ENCODE measurements around the gene BPGM. TPM values are rescaled to one million over a fixed set of nuclear protein-coding genes. Genes with fewer than 3 reads are reported as not detected.

The BPGM gene
- polyA plus RNA-seq, 3 donors, result 3.9 to 20.6 (median 18.4) TPM

GRCh38 chr7:134707663-134708378 lies 61.2 kb downstream of the BPGM start:
- peaks cover 0 to 3% (median 0%) of the 10 kb centered on the region in 3 donors for H3K27me3 Mint-ChIP-seq (ENCODE audit: low read depth in 3 of 3)
- Histone ChIP-seq H3K4me2 (replicated peaks; ENCODE audit: extremely low read depth, low read length, poor library complexity, severe bottlenecking) (no peak overlapping the region), H3K9ac (ENCODE audit: insufficient read depth, low read length, poor library complexity, severe bottlenecking) (no peak overlapping the region), H3K9me3 (replicated peaks in 1 of 2; ENCODE audit: control insufficient read depth in 1 of 2, insufficient read depth in 1 of 2, low read length in 2 of 2) (no peaks in the 10 kb centered on the region), H2AFZ (ENCODE audit: insufficient read depth, low read depth, low read length, poor library complexity, severe bottlenecking) (no peak overlapping the region), H3K36me3 (replicated peaks in 1 of 2; ENCODE audit: control insufficient read depth in 1 of 2, insufficient read depth in 2 of 2, low read length in 2 of 2) (no peaks in the 10 kb centered on the region), H3K27ac (ENCODE audit: low read depth in 1 of 2, low read length in 2 of 2) (no peak overlapping the region), H3K27me3 (ENCODE audit: control insufficient read depth in 2 of 2, insufficient read depth in 2 of 2, low read length in 2 of 2) (no peaks in the 10 kb centered on the region), H3K4me1 (ENCODE audit: control insufficient read depth in 1 of 2, insufficient read depth in 2 of 2, low read length in 2 of 2) (no peaks in the 10 kb centered on the region), H3K4me3 (replicated peaks in 1 of 3; ENCODE audit: low read depth in 2 of 3, low read length in 3 of 3) (no peak overlapping the region), H3K79me2 (ENCODE audit: insufficient read depth, low read length) (no peaks in the 10 kb centered on the region), H4K20me1 (ENCODE audit: insufficient read depth, low read length) (no peaks in the 10 kb centered on the region)
- H3K9me3 Mint-ChIP-seq, result peaks cover 0 to 2% (median 0%) of the 10 kb centered on the region in 7 donors
- intact Hi-C loops (cut with micrococcal nuclease), result no loop called here
- peak in 2 of 3 donors; percentile 5 to 27 for DNase-seq
- WGBS (ENCODE audit: insufficient coverage), result no CpG with 5 or more reads among the region's 4 CpGs
- no peaks in the 10 kb centered on the region for H3K4me1 Mint-ChIP-seq
- TF ChIP-seq CTCF (IDR thresholded peaks at IDR 0.05), result no peak
- no peak overlapping the region for H3K4me3 Mint-ChIP-seq
- no peaks in the 10 kb centered on the region for H3K36me3 Mint-ChIP-seq
- H3K27ac Mint-ChIP-seq, result no peak overlapping the region

- Histone ChIP-seq H3K79me2 (ENCODE audit: insufficient read depth, low read length) (no peaks in the 10 kb centered on the region), H3K27ac (ENCODE audit: low read depth in 1 of 2, low read length in 2 of 2) (no peak overlapping the region), H2AFZ (ENCODE audit: insufficient read depth, low read depth, low read length, poor library complexity, severe bottlenecking) (no peak overlapping the region), H3K4me3 (replicated peaks in 1 of 3; ENCODE audit: low read depth in 2 of 3, low read length in 3 of 3) (no peak overlapping the region), H3K9me3 (replicated peaks in 1 of 2; ENCODE audit: control insufficient read depth in 1 of 2, insufficient read depth in 1 of 2, low read length in 2 of 2) (no peaks in the 10 kb centered on the region), H3K36me3 (replicated peaks in 1 of 2; ENCODE audit: control insufficient read depth in 1 of 2, insufficient read depth in 2 of 2, low read length in 2 of 2) (no peaks in the 10 kb centered on the region), H3K9ac (ENCODE audit: insufficient read depth, low read length, poor library complexity, severe bottlenecking) (no peak overlapping the region), H4K20me1 (ENCODE audit: insufficient read depth, low read length) (no peaks in the 10 kb centered on the region), H3K4me1 (ENCODE audit: control insufficient read depth in 1 of 2, insufficient read depth in 2 of 2, low read length in 2 of 2) (no peaks in the 10 kb centered on the region), H3K27me3 (ENCODE audit: control insufficient read depth in 2 of 2, insufficient read depth in 2 of 2, low read length in 2 of 2) (no peaks in the 10 kb centered on the region), H3K4me2 (replicated peaks; ENCODE audit: extremely low read depth, low read length, poor library complexity, severe bottlenecking) (no peak overlapping the region)
- Mint-ChIP-seq H3K27me3 (ENCODE audit: low read depth in 3 of 3) (peaks cover 0 to 3% (median 2%) of the 10 kb centered on the region in 3 donors), H3K27ac (no peak overlapping the region), H3K36me3 (no peaks in the 10 kb centered on the region), H3K4me3 (no peak overlapping the region), H3K9me3 (peaks cover 0 to 2% (median 0%) of the 10 kb centered on the region in 7 donors), H3K4me1 (no peaks in the 10 kb centered on the region)
- no peak for DNase-seq
- intact Hi-C loops (cut with micrococcal nuclease), result no loop called here
- TF ChIP-seq CTCF (IDR thresholded peaks at IDR 0.05), result no peak
- WGBS (ENCODE audit: insufficient coverage), result no CpG with 5 or more reads among the region's 2 CpGs
Observed at GRCh38 chr7:134708692-134709091, 62.0 kb downstream of the BPGM start.

Data from CD14-positive monocyte (primary cell).